ENCODE data around the gene CHRNA1.

- no peak for TF ChIP-seq EP300 (IDR thresholded peaks at IDR 0.05)
- no peak for TF ChIP-seq CTCF (IDR thresholded peaks at IDR 0.05)
These were observed 12.0 kb upstream of the CHRNA1 start for GRCh38 chr2:174776223-174776622.
